Astrocyte of the cerebellum (primary cell): ENCODE data around the gene USP13.
A peak's percentile ranks its signal among the peaks of the same experiment; 100 is the strongest.

Experiments used
- DNase-seq: peaks from one replicate; pipeline ENCODE4 v3.0.0-alpha.2; 2011; ENCODE audit warnings: low read depth
- H3K4me3 ChIP-seq: 2 replicates; pipeline ENCODE4 v1.5.1; 2011; ENCODE audit warnings: mild to moderate bottlenecking, low read depth, low read length, moderate library complexity
- in situ Hi-C: cut with HindIII; loops from 2 replicates; pipeline ENCODE4 v1.10.0; 2017; ENCODE audit warnings: low sequenced_read_pairs
- TF ChIP-seq, protein P1 (sequence below): IDR thresholded peaks from 2 replicates; pipeline ENCODE4 v1.5.1; 2012; ENCODE audit warnings: low read length, low read depth, moderate library complexity, mild to moderate bottlenecking; ENCODE audit errors: missing control alignments

The USP13 gene

GRCh38 chr3:179750720-179751328 is 98.0 kb downstream of the USP13 start:
- in situ Hi-C loops = no loop called here
- TF ChIP-seq, protein P1, sequence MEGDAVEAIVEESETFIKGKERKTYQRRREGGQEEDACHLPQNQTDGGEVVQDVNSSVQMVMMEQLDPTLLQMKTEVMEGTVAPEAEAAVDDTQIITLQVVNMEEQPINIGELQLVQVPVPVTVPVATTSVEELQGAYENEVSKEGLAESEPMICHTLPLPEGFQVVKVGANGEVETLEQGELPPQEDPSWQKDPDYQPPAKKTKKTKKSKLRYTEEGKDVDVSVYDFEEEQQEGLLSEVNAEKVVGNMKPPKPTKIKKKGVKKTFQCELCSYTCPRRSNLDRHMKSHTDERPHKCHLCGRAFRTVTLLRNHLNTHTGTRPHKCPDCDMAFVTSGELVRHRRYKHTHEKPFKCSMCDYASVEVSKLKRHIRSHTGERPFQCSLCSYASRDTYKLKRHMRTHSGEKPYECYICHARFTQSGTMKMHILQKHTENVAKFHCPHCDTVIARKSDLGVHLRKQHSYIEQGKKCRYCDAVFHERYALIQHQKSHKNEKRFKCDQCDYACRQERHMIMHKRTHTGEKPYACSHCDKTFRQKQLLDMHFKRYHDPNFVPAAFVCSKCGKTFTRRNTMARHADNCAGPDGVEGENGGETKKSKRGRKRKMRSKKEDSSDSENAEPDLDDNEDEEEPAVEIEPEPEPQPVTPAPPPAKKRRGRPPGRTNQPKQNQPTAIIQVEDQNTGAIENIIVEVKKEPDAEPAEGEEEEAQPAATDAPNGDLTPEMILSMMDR = peak; percentile 84
- H3K4me3 ChIP-seq = no peak overlapping the region
- peak; percentile 6 for DNase-seq

- peak; percentile 19 for DNase-seq
- in situ Hi-C loops = no loop called here
- H3K4me3 ChIP-seq = no peak overlapping the region
- TF ChIP-seq, protein P1 = no peak
Measured at GRCh38 chr3:179760944-179761343, 108.1 kb downstream of the USP13 start.

GRCh38 chr3:179765396-179765795 is 112.6 kb downstream of the USP13 start:
- in situ Hi-C loops = no loop called here
- TF ChIP-seq, protein P1 = no peak
- H3K4me3 ChIP-seq = no peak overlapping the region
- no peak for DNase-seq

- TF ChIP-seq, protein P1 = no peak
- no peak overlapping the region for H3K4me3 ChIP-seq
- in situ Hi-C loops = no loop called here
- no peak for DNase-seq
Measured at GRCh38 chr3:179766416-179767133, 113.7 kb downstream of the USP13 start.

- H3K4me3 ChIP-seq = no peak overlapping the region
- in situ Hi-C loops = no loop called here
- DNase-seq = peak; percentile 70
- TF ChIP-seq, protein P1 = peak; percentile 44
Measured at GRCh38 chr3:179768080-179768479, 115.2 kb downstream of the USP13 start.

DNA sequence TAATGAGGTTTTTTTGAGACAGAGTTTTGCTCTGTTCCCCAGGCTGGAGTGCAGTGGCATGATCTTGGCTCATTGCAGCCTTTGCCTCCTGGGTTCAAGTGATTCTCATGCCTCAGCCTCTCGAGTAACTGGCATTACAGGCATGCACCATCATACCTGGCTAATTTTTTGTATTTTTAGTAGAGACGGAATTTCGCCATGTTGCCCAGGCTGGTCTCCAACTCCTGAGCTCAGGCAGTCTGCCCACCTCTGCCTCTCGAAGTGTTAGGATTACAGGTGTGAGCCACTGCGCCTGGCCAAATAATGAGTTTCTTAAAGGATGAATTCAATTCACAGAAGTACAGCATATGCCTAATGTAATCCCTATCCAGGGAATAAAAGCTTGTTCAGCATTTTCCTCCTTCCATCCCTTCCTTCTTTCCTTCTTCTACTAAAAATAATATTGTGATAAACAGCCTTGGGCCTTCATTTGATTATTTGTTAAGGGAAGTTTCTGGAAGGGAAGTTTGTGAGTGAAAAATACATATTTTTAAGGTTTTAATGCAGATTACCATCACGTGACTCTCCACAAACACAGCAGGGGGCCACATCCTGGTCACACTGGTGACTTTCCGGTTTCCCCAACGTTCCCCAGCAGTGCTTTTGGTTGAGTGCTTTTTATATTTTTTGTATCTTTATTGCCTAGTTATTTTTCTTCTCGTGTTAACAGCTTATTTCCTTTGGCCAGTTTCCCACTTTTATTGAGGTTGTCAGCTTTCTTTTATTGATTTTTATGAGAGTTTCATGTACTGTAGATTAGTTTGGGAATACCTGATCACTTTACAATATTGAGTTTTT is 116.8 kb downstream of the USP13 start:
- no peak overlapping the region for H3K4me3 ChIP-seq
- TF ChIP-seq, protein P1 = no peak
- DNase-seq = no peak
- in situ Hi-C loops = no loop called here
